ENCODE data around the gene CCNJ. TPM values are rescaled to one million over a fixed set of nuclear protein-coding genes. Genes with fewer than 3 reads are reported as not detected.

The CCNJ gene
- total and polyA plus RNA-seq, 9 of the 15 experiments (the other 6 are each of a cell fraction or from before 2014, with no cell fraction given), result 0.69 to 15.7 (median 9.2) TPM

- TF ChIP-seq, protein P1, sequence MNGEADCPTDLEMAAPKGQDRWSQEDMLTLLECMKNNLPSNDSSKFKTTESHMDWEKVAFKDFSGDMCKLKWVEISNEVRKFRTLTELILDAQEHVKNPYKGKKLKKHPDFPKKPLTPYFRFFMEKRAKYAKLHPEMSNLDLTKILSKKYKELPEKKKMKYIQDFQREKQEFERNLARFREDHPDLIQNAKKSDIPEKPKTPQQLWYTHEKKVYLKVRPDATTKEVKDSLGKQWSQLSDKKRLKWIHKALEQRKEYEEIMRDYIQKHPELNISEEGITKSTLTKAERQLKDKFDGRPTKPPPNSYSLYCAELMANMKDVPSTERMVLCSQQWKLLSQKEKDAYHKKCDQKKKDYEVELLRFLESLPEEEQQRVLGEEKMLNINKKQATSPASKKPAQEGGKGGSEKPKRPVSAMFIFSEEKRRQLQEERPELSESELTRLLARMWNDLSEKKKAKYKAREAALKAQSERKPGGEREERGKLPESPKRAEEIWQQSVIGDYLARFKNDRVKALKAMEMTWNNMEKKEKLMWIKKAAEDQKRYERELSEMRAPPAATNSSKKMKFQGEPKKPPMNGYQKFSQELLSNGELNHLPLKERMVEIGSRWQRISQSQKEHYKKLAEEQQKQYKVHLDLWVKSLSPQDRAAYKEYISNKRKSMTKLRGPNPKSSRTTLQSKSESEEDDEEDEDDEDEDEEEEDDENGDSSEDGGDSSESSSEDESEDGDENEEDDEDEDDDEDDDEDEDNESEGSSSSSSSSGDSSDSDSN (IDR thresholded peaks at IDR 0.05; ENCODE audit: borderline replicate concordance in 1 of 2, low read depth in 2 of 2, low read length in 2 of 2), result no peak
- TF ChIP-seq ZFP1 (CRISPR knock-in tag; IDR thresholded peaks at IDR 0.05), result no peak
- TF ChIP-seq ZNF140 (CRISPR knock-in tag; IDR thresholded peaks at IDR 0.05), result no peak
- TF ChIP-seq HMG20B (CRISPR knock-in tag; IDR thresholded peaks at IDR 0.05), result no peak
- TF ChIP-seq, protein P2, sequence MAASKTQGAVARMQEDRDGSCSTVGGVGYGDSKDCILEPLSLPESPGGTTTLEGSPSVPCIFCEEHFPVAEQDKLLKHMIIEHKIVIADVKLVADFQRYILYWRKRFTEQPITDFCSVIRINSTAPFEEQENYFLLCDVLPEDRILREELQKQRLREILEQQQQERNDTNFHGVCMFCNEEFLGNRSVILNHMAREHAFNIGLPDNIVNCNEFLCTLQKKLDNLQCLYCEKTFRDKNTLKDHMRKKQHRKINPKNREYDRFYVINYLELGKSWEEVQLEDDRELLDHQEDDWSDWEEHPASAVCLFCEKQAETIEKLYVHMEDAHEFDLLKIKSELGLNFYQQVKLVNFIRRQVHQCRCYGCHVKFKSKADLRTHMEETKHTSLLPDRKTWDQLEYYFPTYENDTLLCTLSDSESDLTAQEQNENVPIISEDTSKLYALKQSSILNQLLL (CRISPR knock-in tag; IDR thresholded peaks at IDR 0.05; ENCODE audit: borderline replicate concordance), result no peak
- TF ChIP-seq NR2F6 (CRISPR knock-in tag; IDR thresholded peaks at IDR 0.05), result no peak
- TF ChIP-seq ZKSCAN8 (CRISPR knock-in tag; IDR thresholded peaks at IDR 0.05), result no peak
- TF ChIP-seq, protein P3, sequence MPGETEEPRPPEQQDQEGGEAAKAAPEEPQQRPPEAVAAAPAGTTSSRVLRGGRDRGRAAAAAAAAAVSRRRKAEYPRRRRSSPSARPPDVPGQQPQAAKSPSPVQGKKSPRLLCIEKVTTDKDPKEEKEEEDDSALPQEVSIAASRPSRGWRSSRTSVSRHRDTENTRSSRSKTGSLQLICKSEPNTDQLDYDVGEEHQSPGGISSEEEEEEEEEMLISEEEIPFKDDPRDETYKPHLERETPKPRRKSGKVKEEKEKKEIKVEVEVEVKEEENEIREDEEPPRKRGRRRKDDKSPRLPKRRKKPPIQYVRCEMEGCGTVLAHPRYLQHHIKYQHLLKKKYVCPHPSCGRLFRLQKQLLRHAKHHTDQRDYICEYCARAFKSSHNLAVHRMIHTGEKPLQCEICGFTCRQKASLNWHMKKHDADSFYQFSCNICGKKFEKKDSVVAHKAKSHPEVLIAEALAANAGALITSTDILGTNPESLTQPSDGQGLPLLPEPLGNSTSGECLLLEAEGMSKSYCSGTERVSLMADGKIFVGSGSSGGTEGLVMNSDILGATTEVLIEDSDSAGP (CRISPR knock-in tag; IDR thresholded peaks at IDR 0.05), result no peak
- TF ChIP-seq FOXA3 (CRISPR knock-in tag; conservative IDR thresholded peaks at IDR 0.05 in 1 of 2, IDR thresholded peaks at IDR 0.05 in 1 of 2), result peak in 1 of 2 experiments; percentile 32; a peak in 1 of 4 replicates
- TF ChIP-seq SPI1 (IDR thresholded peaks at IDR 0.05; ENCODE audit: borderline replicate concordance, low read depth, low read length), result no peak
- no peak for TF ChIP-seq ZNF41 (CRISPR knock-in tag; conservative IDR thresholded peaks at IDR 0.05)
- no peak for TF ChIP-seq NR3C1 (CRISPR knock-in tag; IDR thresholded peaks at IDR 0.05)
- no peak for TF ChIP-seq HMBOX1 (IDR thresholded peaks at IDR 0.05)
- TF ChIP-seq ZNF134 (CRISPR knock-in tag; conservative IDR thresholded peaks at IDR 0.05), result no peak
- no peak for TF ChIP-seq ZBTB33 (CRISPR knock-in tag; IDR thresholded peaks at IDR 0.05)
- no peak for TF ChIP-seq KDM5B (IDR thresholded peaks at IDR 0.05; ENCODE audit: insufficient replicate concordance, low read depth, low read length)
Measured at GRCh38 chr10:96014473-96015102, 28.8 kb upstream of the CCNJ start (continued).

All from K562 (cell line).